WERI-Rb-1 (cell line): ENCODE data around the gene CBFB.

Experiments used
- DNase-seq: peaks from one replicate; pipeline ENCODE4 v3.0.0-alpha.2; 2020
- H3K27ac ChIP-seq: fragments of 250-450 bp; sonication (Bioruptor Pico); 2 replicates; pipeline ENCODE4 v1.5.1; 2020; ENCODE audit warnings: mild to moderate bottlenecking, moderate library complexity
- H3K27me3 ChIP-seq: fragments of 250-450 bp; sonication (Bioruptor Pico); 2 replicates; pipeline ENCODE4 v1.5.1; 2021; ENCODE audit warnings: mild to moderate bottlenecking, low read depth, moderate library complexity; ENCODE audit not compliant: insufficient read depth, severe bottlenecking
- H3K36me3 ChIP-seq: fragments of 250-450 bp; sonication (Bioruptor Pico); 2 replicates; pipeline ENCODE4 v1.5.1; 2020; ENCODE audit warnings: mild to moderate bottlenecking, moderate library complexity
- H3K4me3 ChIP-seq: 2 replicates; pipeline ENCODE4 v1.5.1; 2011; ENCODE audit warnings: low read depth, mild to moderate bottlenecking, control low read depth, low read length
- H3K9me3 ChIP-seq: fragments of 250-450 bp; sonication (Bioruptor Pico); 2 replicates; pipeline ENCODE4 v1.5.1; 2021; ENCODE audit warnings: mild to moderate bottlenecking, moderate library complexity; ENCODE audit not compliant: severe bottlenecking
- CTCF ChIP-seq: IDR thresholded peaks from 2 replicates; pipeline ENCODE4 v1.5.1; 2011; ENCODE audit warnings: low read depth, mild to moderate bottlenecking, control low read depth, inconsistent platforms, low read length

Gene CBFB

GRCh38 chr16:67052399-67052798 is 23.4 kb downstream of the CBFB start:
- Histone ChIP-seq H3K9me3 (no peaks in the 10 kb centered on the region), H3K36me3 (peaks cover 30% of the 10 kb centered on the region), H3K27me3 (no peaks in the 10 kb centered on the region), H3K4me3 (no peak overlapping the region), H3K27ac (no peak overlapping the region)
- DNase-seq: no peak
- no peak for TF ChIP-seq CTCF

- no peaks in the 10 kb centered on the region for H3K9me3 ChIP-seq
- H3K4me3 ChIP-seq: no peak overlapping the region
- no peaks in the 10 kb centered on the region for H3K27me3 ChIP-seq
- no peak overlapping the region for H3K27ac ChIP-seq
- H3K36me3 ChIP-seq: peaks cover 29% of the 10 kb centered on the region
- no peak for DNase-seq
- no peak for TF ChIP-seq CTCF
These were observed 24.9 kb downstream of the CBFB start for GRCh38 chr16:67053767-67054334.

GRCh38 chr16:67054901-67055300 is 26.0 kb downstream of the CBFB start:
- no peak for DNase-seq
- no peaks in the 10 kb centered on the region for H3K9me3 ChIP-seq
- H3K4me3 ChIP-seq: no peak overlapping the region
- TF ChIP-seq CTCF: no peak
- no peaks in the 10 kb centered on the region for H3K27me3 ChIP-seq
- peaks cover 23% of the 10 kb centered on the region for H3K36me3 ChIP-seq
- H3K27ac ChIP-seq: no peak overlapping the region

- H3K9me3 ChIP-seq: no peaks in the 10 kb centered on the region
- H3K27ac ChIP-seq: no peak overlapping the region
- no peak overlapping the region for H3K4me3 ChIP-seq
- H3K27me3 ChIP-seq: no peaks in the 10 kb centered on the region
- H3K36me3 ChIP-seq: peaks cover 27% of the 10 kb centered on the region
- DNase-seq: no peak
- TF ChIP-seq CTCF: no peak
These were observed 27.0 kb downstream of the CBFB start for GRCh38 chr16:67055712-67056487.

- TF ChIP-seq CTCF: no peak
- no peaks in the 10 kb centered on the region for H3K27me3 ChIP-seq
- no peaks in the 10 kb centered on the region for H3K9me3 ChIP-seq
- no peak overlapping the region for H3K4me3 ChIP-seq
- H3K36me3 ChIP-seq: peaks cover 27% of the 10 kb centered on the region
- H3K27ac ChIP-seq: no peak overlapping the region
- no peak for DNase-seq
These were observed 34.1 kb downstream of the CBFB start for GRCh38 chr16:67063008-67063407.
